ENCODE measurements around the gene BARHL1.

Gene BARHL1

GRCh38 chr9:132626285-132626684 lies 43.9 kb downstream of the BARHL1 start:
- DNase-seq = no peak

GRCh38 chr9:132627106-132627505 lies 44.7 kb downstream of the BARHL1 start:
- no peak for DNase-seq

GRCh38 chr9:132627594-132627993 lies 45.2 kb downstream of the BARHL1 start:
- no peak for DNase-seq

- no peak for DNase-seq
Observed at GRCh38 chr9:132628746-132629145, 46.3 kb downstream of the BARHL1 start.

DNA sequence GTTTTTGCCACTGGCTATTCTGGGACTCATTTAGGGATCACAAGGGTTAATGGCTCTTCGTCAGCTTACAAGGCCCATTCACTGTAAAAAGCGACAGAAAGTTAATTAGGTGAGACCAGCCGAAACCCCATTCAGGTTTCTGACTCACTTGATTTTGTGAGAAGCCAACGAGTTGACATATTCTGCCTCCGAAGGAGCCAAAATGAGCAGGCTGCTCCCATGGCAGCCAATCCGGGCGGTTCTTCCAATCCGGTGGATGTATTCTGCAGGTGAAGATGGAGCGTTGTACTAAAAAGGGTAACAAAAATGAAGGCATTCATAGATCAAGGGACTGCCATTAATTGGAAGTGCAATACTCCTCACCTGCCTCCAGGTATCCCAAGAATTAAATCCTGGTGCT lies 47.7 kb downstream of the BARHL1 start:
- no peak for DNase-seq

DNA sequence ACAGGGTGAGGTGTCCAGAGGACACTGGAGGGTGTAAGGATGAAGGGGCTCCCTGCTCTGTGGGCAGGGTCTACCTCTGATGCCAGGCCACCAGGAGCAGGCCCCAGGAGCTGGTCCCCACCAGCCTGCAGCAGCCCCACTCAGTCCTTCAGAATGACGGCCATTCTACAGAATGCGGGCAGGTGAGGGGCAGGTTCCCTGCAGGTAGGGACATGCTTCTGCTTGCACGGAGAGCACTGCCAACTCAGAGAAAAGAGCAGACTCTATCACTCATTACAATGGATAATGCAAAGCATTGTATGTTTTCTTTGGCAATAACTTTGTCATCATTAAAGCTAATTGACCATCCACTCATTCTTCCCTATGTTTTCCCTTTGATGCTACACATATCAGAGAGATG lies 48.4 kb downstream of the BARHL1 start:
- DNase-seq = no peak

GRCh38 chr9:132631280-132631679 lies 48.9 kb downstream of the BARHL1 start:
- DNase-seq = no peak

- no peak for DNase-seq
Observed at GRCh38 chr9:132631685-132632084, 49.3 kb downstream of the BARHL1 start.

DNA sequence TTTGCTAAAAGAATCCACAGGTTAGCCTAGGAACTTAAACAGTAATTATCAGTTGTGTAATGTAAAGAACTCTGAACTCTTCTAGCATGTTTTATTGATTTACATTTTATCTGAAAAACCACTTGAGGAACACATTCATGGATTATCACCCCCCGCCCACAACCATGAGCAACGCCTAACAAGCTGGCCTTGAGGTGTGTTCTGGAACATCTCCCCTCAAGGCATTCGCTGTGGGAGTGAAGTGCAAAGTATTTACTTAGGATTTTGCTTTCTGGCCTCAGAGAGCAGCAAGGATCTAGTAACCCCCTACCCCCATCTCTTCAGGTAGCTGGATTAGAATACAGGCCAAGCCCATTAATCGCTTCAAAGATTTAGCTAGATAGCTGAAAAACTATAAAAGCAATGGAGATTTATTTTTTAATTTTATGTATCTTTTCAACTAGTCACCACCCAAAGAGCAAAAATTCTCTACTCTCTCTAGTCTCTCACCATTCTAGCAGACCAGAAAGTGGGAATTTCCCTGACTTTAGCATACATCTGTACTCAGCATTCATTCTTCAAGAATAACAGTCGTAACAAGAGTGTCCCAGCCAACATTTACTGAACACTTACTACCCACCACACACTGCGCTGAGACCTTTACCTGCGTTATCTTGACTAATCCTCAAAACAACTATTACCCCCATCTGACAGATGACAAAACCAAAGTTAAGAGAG lies 50.2 kb downstream of the BARHL1 start:
- no peak for DNase-seq

GRCh38 chr9:132634327-132634726 lies 51.9 kb downstream of the BARHL1 start:
- DNase-seq = no peak

DNA sequence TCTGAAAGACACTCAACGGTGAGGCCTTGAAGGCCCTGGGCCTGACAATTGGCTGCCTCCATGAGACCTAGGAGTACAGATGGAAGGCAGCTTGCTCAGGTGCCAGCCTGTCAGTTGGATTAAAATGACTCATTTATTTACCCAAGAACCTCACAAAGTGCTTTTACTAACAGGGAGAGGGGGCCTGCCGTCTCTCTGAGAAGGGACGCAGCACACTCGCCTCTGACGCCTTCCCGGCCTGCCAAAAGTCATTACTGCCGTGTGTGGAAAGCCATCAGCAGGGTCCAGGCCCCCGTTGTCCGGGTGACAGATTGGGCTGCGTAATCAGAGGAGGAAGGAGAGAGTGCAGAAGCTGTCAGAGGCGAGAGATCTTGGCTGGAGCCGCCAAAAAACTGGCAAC lies 54.9 kb downstream of the BARHL1 start:
- DNase-seq = no peak

- no peak for DNase-seq
Observed at GRCh38 chr9:132637801-132638200, 55.4 kb downstream of the BARHL1 start.

GRCh38 chr9:132638240-132638639 lies 55.8 kb downstream of the BARHL1 start:
- no peak for DNase-seq

DNA sequence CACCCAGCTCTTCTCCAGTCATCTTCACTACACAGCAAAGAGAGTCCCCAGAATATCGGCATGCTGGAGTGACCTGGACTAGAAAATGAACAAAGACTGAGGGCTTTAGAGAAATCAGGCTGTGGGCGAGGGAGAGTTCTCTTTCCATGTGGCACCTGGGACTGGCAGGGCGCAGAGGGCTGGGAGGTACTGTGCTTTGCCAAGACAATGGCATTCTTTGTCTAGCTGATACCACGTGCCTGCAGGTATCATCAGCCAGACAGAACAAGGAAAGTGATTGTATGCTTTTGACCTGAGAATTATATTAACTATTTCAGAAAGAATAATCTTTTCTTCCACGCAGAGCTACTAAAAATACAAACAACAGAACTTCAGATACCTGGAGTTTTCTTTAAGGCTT lies 56.9 kb downstream of the BARHL1 start:
- no peak for DNase-seq
